Hematopoietic multipotent progenitor cell treated with erythropoietin and hydrocortisone succinate and interleukin-3 and kit ligand, for 4 days (in vitro differentiated cells): ENCODE measurements around the gene NUDT2.

ENCODE experiments used
- DNase-seq: peaks from one replicate; pipeline ENCODE4 v3.0.0-alpha.2; 2015

The NUDT2 gene

GRCh38 chr9:34392511-34392910 lies 63.1 kb downstream of the NUDT2 start:
- DNase-seq = no peak
